Left lobe of liver (tissue), 2 donors: ENCODE results near the gene BSN. TPM values are rescaled to one million over a fixed set of nuclear protein-coding genes. Genes with fewer than 3 reads are reported as not detected.

ENCODE experiments used
- ATAC-seq: fragments of 200-7000 bp; cut with Tn5 transposase; one replicate; pipeline ENCODE4 v1.9.1; 2020; ENCODE audit warnings: mild to moderate bottlenecking, moderate library complexity
- DNase-seq: peaks from one replicate; pipeline ENCODE4 v3.0.0-alpha.2; 2020; ENCODE audit warnings: low spot score
- total RNA-seq: library from RNA; stranded (reverse); gene quantifications from one replicate; pipeline ENCODE4 v1.2.1, GENCODE V29; 2021
- donor health status: DM: no; HTN: no; CAD: no; lungs with moderate emphysema.
- donor health status: DM: no; HTN: yes; CAD: no.

The BSN gene
- total RNA-seq = 0.73 TPM

- DNase-seq (peak; percentile 90), ATAC-seq (peak; percentile 94)
These were observed at the start of gene BSN for GRCh38 chr3:49553692-49554632. Gene BSN, plus strand, starts transcription at chr3:49554477. Its CDS starts 126 bp downstream, at chr3:49554603.

DNA sequence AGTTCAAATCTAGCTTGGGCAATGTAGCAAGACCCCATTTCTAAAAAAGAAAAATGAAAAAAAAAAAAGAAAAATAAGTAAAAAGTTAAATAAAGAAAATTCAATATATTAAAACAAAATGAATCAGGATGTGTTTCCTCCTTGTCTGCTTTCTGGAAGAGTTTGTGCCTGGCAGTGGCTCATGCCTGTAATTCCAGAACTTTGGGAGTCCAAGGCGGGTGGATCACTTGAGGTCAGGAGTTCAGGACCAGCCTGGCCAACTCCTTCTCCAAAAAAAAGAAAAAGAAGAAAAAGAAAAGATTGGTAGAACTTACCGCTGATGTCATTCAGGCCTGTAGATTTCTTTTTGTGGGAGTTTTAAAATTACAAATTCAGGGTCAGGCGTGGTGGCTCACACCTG is 47.4 kb upstream of the BSN start:
- no peak for ATAC-seq

DNA sequence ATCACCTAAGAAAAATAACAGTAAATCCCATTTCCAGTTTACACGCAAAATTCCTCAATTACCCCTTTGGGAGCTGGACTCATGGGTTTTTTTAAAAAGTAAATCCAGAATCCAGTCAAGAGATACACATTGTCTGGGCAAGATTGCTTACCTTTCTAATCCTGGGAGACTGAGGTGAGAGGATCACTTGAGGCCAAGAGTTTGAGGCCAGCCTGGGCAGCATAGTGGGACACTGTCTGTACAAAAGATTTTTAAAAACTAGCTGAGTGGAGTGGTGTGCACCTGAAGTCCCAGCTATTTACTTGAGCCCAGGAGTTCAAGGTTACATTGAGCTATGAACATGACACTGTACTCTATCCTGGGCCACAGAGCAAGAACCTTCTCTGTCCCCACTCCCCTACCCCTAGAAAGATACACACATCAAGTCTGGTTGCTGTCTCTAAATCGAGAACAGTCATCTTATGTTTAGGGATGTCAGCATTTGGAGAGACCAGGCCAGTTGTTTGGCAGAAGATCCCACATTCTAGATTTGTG is 45.2 kb upstream of the BSN start:
- ATAC-seq = peak; percentile 6
- DNase-seq = no peak

More for the DNA sequence above, 47.4 kb upstream of the BSN start:
- DNase-seq = no peak

- ATAC-seq = no peak
- DNase-seq = no peak
These were observed 42.6 kb upstream of the BSN start for GRCh38 chr3:49511639-49512038.

GRCh38 chr3:49512781-49513355 is 41.4 kb upstream of the BSN start:
- ATAC-seq = peak; percentile 67
- no peak for DNase-seq

DNA sequence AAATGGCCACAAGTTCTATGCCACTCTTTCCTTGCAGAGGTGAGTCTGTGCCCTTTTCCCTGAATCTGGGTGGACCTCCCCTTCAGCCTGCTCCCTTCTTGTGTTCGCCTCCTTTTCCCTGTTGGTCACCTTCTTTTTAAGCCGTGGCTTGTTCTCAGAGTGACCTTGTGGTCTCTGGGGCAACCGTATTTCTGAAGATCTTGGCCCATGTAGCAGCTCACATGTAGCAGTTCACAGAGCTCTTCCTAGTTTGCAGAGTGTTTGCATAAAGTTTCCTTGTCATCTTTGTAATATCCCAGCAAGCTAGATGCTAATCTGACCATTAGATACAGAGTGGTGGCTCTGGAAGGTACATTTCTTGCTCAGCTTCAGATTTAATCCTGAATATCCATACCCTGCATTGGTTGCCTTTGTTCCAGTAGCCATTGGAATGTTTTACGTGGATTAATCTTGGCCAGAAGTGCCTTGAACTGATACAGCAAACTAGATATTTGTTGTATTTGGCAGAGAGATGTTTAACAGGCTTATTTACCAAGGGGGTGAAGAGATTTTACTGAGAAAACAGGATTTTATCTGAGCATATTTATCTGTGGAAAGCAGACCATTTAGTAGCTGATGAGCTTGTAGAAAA is 40.7 kb upstream of the BSN start:
- ATAC-seq (peak; percentile 81), DNase-seq (no peak)

DNA sequence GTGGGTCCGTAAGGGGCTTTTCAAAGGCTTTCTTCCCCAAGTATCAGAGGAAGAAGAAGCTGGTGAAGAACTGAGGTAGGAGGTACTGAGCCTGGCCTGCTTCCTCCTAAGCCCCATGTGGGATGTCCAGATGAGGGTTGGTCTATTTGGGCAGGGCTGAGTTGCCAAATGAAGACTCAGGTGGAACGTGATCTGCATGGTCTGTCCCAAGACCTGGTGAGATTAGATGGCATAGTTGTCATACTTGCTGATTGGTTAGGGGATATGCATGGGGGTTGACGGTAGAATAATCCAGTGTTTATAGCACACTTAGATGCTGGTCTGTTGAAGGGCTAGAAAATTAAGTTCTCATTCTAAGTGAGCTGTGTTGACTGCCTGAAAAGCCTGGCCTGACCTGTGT is 36.3 kb upstream of the BSN start:
- DNase-seq (no peak), ATAC-seq (no peak)

GRCh38 chr3:49518441-49518840 is 35.8 kb upstream of the BSN start:
- ATAC-seq (no peak), DNase-seq (no peak)

DNA sequence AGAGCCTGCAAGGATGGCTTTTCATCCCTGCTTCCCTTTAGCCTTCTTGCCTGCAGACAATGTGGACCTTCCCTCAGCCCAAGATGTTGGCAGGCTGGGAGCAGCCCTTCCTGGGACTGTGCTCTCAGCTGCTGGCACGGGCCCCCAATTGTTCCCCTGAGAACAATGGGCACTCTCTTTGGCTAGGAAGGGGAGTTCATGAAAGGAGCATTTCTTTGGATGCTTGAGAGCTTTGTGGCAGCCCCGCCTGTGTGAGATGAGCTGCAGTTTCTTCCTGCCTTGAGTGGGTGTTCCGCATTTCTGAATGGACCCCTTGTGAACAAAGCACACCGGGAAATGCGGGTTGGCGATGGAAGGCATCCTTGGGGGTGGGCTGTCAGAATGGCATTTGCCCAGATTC is 35.0 kb upstream of the BSN start:
- DNase-seq (no peak), ATAC-seq (no peak)

DNA sequence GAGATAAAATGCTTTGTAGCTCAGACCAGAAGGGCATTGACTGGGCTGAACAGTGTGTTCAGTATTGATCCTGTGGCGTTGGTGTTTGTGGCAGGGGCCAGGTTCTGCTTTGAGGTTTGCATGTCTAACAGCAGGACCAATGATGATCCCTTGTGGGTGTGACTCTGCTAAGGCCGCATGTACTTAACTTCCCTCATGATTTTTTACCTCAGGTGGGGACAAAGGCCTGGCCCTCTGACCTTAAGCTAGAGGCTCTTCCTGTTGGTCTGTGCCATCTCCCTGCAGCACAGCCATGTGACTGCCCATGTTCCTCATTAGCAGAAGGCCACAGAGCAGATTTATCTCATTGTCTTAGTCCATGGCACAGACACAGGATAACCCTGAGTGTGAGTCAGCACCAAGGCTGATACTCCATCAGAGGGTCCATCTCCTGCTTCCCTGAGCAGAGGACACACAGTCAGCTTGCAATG is 34.3 kb upstream of the BSN start:
- peak; percentile 84 for DNase-seq
- ATAC-seq = peak; percentile 90

DNA sequence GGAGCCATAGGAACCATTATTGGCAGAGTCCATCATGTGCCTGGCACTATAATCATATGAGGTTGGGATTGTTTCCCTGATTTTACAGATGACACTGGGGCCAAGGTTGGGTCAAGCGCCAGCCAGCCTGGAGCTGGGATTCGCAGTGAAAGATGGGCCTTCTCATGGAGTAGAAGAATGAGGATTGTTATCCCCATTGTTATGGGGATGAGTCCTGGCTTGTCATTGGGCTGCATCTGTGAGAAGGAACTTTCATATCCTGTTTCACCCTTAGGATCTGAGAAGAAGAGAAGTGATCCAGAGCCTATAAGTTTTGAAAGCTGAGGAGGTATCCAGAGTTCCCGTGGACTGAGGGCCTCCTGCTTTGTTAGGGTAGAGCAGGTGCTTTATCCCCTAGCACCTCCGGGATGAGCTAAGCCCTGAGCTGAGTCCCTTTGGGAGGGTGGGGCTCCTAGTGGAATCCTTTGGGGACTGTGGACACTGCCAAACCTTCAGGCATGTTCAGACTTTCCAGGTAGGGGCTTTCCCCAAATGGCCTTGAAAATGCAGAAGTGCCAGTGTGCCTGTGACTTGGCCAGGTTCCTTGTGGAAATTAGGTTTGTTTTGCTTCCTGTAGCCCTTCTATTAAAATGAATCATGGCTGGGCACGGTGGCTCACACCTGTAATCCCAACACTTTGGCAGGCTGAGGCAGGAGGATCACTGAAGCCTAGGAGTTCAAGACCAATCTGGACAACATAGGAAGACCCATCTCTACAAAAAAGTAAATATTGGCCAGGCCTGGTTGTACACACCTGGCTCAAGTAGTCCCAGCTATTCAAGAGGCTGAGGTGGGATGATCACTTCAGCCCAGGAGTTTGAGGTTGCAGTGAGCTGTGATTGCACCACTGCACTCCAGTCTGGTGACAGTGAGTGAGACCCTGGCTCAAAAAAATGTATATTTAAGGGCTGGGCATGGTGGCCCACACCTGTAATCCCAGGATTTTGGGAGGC is 30.2 kb upstream of the BSN start:
- no peak for DNase-seq
- no peak for ATAC-seq

DNA sequence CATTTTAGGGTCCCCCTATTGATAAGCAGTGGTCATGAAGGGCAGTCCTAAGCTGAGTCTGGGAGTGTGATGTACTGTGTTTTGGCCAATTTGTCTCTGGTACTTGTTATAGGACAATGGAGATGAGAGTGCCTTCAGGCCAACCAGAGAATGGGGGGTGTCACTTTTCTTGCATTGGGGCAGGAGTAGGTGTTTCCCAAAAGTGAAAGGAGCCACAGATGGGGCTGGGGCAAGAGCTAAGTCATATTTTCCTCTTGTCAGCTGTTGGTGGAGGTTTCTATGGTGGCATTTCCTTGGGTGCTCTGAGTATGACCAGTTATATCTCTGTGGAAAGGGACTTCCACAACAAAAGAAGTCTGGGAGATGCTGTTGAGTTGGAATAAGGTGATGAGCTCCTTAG is 24.7 kb upstream of the BSN start:
- no peak for DNase-seq
- no peak for ATAC-seq

DNA sequence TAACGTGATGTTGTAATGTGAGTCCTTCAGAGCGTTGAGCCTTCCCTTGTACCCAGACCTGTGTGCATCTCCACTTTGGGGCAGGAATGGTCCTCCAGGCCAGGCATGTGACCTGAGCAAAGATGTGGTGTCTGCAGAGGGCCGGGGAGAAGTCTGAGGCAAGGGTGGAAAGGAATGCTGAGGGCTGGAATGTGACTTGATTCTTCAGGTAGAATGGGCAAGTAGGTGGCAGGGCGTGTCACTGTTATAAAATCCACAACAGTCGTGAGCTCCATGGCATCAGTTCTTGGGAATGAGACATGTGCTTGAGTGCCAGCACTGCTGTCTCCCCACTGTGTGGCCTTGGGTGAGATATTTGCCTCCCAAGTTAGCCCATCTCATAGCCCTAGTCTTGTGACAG is 24.0 kb upstream of the BSN start:
- DNase-seq (no peak), ATAC-seq (no peak)

- ATAC-seq = no peak
- no peak for DNase-seq
These were observed 23.6 kb upstream of the BSN start for GRCh38 chr3:49530701-49531100.

- no peak for ATAC-seq
- no peak for DNase-seq
These were observed 23.1 kb upstream of the BSN start for GRCh38 chr3:49531218-49531617.

GRCh38 chr3:49531715-49532114 is 22.6 kb upstream of the BSN start:
- no peak for DNase-seq
- no peak for ATAC-seq

GRCh38 chr3:49533031-49533430 is 21.2 kb upstream of the BSN start:
- no peak for ATAC-seq
- DNase-seq = no peak

DNA sequence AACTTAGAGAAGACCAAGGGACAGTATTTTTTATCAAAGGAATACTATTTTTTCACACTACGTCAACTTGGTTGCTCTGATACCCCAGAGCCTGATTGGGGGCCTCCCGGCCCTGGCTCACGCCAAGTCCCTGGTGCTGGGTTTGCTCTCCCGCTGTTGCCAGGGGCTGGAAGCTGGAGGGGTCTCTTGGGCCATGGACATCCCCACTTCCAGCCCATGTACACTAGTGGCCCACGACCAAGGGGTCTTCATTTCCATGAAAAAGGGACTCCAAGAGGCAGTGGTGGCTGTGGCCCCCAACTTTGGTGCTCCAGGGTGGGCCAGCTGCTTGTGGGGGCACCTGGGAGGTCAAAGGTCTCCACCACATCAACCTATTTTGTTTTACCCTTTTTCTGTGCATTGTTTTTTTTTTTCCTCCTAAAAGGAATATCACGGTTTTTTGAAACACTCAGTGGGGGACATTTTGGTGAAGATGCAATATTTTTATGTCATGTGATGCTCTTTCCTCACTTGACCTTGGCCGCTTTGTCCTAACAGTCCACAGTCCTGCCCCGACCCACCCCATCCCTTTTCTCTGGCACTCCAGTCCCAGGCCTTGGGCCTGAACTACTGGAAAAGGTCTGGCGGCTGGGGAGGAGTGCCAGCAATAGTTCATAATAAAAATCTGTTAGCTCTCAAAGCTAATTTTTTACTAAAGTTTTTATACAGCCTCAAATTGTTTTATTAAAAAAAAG is 20.3 kb upstream of the BSN start:
- DNase-seq (no peak), ATAC-seq (no peak)

DNA sequence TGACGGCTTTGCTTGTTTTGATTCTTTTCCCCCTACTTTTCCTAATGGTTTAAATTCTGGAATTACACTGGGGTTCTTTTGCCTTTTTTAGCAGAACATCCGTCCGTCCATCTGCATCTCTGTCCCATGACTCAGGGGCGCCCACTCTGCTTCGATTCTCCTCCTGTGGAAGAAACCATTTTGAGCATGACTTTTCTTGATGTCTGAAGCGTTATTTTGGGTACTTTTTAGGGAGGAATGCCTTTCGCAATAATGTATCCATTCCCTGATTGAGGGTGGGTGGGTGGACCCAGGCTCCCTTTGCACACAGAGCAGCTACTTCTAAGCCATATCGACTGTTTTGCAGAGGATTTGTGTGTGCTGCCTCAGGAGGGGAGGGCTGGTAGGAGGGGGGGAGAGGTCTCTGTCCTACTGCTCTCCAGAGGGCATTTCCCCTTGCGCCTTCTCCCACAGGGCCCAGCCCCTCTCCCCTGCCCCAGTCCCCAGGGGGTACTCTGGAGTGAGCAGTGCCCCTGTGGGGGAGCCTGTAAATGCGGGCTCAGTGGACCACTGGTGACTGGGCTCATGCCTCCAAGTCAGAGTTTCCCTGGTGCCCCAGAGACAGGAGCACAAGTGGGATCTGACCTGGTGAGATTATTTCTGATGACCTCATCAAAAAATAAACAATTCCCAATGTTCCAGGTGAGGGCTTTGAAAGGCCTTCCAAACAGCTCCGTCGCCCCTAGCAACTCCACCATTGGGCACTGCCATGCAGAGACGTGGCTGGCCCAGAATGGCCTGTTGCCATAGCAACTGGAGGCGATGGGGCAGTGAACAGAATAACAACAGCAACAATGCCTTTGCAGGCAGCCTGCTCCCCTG is 19.5 kb upstream of the BSN start:
- peak; percentile 1 for ATAC-seq
- DNase-seq = peak; percentile 76
